ENCODE results near the gene LHX3. TPM values are rescaled to one million over a fixed set of nuclear protein-coding genes. Genes with fewer than 3 reads are reported as not detected.
A peak's percentile ranks its signal among the peaks of the same experiment; 100 is the strongest.

The LHX3 gene
- polyA plus RNA-seq, 4 donors: not detected

DNA sequence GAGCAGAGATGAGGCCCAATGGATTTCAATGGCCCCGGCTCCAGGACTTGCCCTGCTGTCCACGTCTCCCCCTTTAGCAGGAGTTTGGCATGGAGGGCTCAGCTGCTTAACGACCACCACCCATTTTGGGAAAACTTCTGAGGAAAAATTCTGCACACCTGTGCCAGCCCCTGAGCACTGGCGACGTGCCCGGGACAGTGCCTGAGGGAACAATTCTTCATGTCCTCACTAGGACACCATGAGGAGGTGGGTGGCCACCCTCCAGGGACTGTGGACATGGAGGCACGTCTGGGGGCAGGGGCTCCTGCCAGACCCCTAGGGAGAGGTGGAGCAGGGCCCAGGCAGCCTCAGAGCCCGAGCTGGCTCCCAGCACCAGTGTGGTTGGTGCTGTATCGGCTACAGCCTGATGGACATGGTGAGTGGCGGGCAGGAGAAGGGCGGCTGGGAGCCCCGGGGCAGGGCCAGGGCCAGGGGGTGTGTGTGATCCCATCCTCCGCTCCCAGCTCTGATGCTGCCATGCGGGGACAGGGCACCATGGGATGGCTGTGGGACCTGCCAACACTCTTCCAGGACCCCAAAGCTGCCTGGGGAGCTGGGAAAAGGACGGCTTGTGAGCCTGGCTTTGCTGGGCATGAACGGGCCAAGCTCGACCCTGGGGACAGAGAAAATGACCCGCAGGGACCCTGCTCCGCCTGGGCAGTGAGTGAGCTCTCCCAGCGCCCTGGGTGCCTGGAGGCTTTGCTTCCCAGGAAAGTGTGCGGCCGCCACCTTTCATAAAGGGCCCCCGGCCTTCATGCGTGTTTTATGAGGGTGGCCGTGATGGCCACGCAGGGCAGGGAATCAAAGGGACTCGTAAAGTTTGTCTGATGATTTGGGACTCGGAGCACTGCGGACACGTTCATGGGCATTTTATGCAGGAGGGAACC is 44.3 kb upstream of the LHX3 start:
- H3K9me3 ChIP-seq (ENCODE audit: control insufficient read depth in 2 of 2, insufficient read depth in 1 of 2, low read depth in 1 of 2, low read length in 1 of 2): peaks cover 0 to 3% of the 10 kb centered on the region in 2 donors
- WGBS, 3 donors: 61 to 80% (median 67%) methylated on average over 29 to 30 of the region's 30 CpGs
- no peak for FAIRE-seq
- H3K36me3 ChIP-seq (ENCODE audit: control insufficient read depth in 3 of 3, insufficient read depth in 2 of 3, low read depth in 1 of 3, low read length in 3 of 3): no peaks in the 10 kb centered on the region
- H3K4me1 ChIP-seq (ENCODE audit: control insufficient read depth in 3 of 3, insufficient read depth in 2 of 3, low read depth in 1 of 3, low read length in 2 of 3): peaks cover 3 to 12% (median 3%) of the 10 kb centered on the region in 3 donors
- peaks cover 0 to 41% (median 0%) of the 10 kb centered on the region in 3 donors for H3K27me3 ChIP-seq (ENCODE audit: control insufficient read depth in 3 of 3, insufficient read depth in 3 of 3, low read length in 3 of 3)
- H3K27ac ChIP-seq (ENCODE audit: low read depth in 1 of 3, low read length in 2 of 3): no peak overlapping the region
- no peak overlapping the region for H3K4me3 ChIP-seq (ENCODE audit: low read depth in 1 of 3, low read length in 3 of 3)
- no peak for DNase-seq

- 82 to 87% (median 82%) methylated on average over 24 of the region's 24 CpGs for WGBS, 3 donors
These were observed 43.2 kb upstream of the LHX3 start for GRCh38 chr9:136247947-136248637.

DNA sequence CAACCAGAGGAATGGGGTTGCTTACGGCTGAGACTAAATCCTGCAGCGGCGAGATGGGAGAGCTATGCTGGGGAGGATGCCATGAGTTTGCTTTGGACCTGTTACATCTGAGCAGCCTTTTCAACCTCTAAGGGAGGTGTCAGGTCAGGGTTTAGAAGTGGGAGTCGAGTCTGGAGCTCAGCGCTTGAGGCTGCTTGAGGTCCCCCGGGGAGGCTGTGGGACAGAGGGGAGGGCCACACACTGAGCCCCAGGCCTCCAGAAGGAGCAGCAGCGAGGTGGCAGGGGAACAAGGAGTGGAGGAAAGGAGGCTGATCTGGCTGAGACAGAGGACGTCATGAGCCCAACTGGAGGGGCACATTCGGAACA is 42.6 kb upstream of the LHX3 start:
- no peak for DNase-seq
- Histone ChIP-seq H3K4me1 (ENCODE audit: control insufficient read depth in 3 of 3, insufficient read depth in 2 of 3, low read depth in 1 of 3, low read length in 2 of 3) (peaks cover 3 to 16% (median 3%) of the 10 kb centered on the region in 3 donors), H3K36me3 (ENCODE audit: control insufficient read depth in 3 of 3, insufficient read depth in 2 of 3, low read depth in 1 of 3, low read length in 3 of 3) (peaks cover 0 to 5% (median 0%) of the 10 kb centered on the region in 3 donors), H3K27me3 (ENCODE audit: control insufficient read depth in 3 of 3, insufficient read depth in 3 of 3, low read length in 3 of 3) (peaks cover 0 to 41% (median 0%) of the 10 kb centered on the region in 3 donors), H3K4me3 (ENCODE audit: low read depth in 1 of 3, low read length in 3 of 3) (no peak overlapping the region), H3K27ac (ENCODE audit: low read depth in 1 of 3, low read length in 2 of 3) (no peak overlapping the region), H3K9me3 (ENCODE audit: control insufficient read depth in 2 of 2, insufficient read depth in 1 of 2, low read depth in 1 of 2, low read length in 1 of 2) (peaks cover 0 to 3% of the 10 kb centered on the region in 2 donors)
- FAIRE-seq: no peak
- 54 to 64% (median 56%) methylated on average over 9 of the region's 9 CpGs for WGBS, 3 donors

More at GRCh38 chr9:136247947-136248637, 43.2 kb upstream of the LHX3 start:
- FAIRE-seq (no peak), DNase-seq (no peak)
- Histone ChIP-seq H3K9me3 (ENCODE audit: control insufficient read depth in 2 of 2, insufficient read depth in 1 of 2, low read depth in 1 of 2, low read length in 1 of 2) (peaks cover 0 to 3% of the 10 kb centered on the region in 2 donors), H3K4me1 (ENCODE audit: control insufficient read depth in 3 of 3, insufficient read depth in 2 of 3, low read depth in 1 of 3, low read length in 2 of 3) (peaks cover 3 to 16% (median 3%) of the 10 kb centered on the region in 3 donors), H3K36me3 (ENCODE audit: control insufficient read depth in 3 of 3, insufficient read depth in 2 of 3, low read depth in 1 of 3, low read length in 3 of 3) (peaks cover 0 to 3% (median 0%) of the 10 kb centered on the region in 3 donors), H3K27me3 (ENCODE audit: control insufficient read depth in 3 of 3, insufficient read depth in 3 of 3, low read length in 3 of 3) (peaks cover 0 to 41% (median 0%) of the 10 kb centered on the region in 3 donors), H3K4me3 (ENCODE audit: low read depth in 1 of 3, low read length in 3 of 3) (no peak overlapping the region), H3K27ac (ENCODE audit: low read depth in 1 of 3, low read length in 2 of 3) (no peak overlapping the region)

GRCh38 chr9:136246849-136247550 is 42.1 kb upstream of the LHX3 start:
- peaks cover 3 to 16% (median 3%) of the 10 kb centered on the region in 3 donors for H3K4me1 ChIP-seq (ENCODE audit: control insufficient read depth in 3 of 3, insufficient read depth in 2 of 3, low read depth in 1 of 3, low read length in 2 of 3)
- DNase-seq (no peak), FAIRE-seq (no peak)
- H3K27ac ChIP-seq (ENCODE audit: low read depth in 1 of 3, low read length in 2 of 3): no peak overlapping the region
- H3K4me3 ChIP-seq (ENCODE audit: low read depth in 1 of 3, low read length in 3 of 3): no peak overlapping the region
- H3K36me3 ChIP-seq (ENCODE audit: control insufficient read depth in 3 of 3, insufficient read depth in 2 of 3, low read depth in 1 of 3, low read length in 3 of 3): peaks cover 0 to 8% (median 0%) of the 10 kb centered on the region in 3 donors
- H3K9me3 ChIP-seq (ENCODE audit: control insufficient read depth in 2 of 2, insufficient read depth in 1 of 2, low read depth in 1 of 2, low read length in 1 of 2): peaks cover 0 to 3% of the 10 kb centered on the region in 2 donors
- peaks cover 0 to 41% (median 0%) of the 10 kb centered on the region in 3 donors for H3K27me3 ChIP-seq (ENCODE audit: control insufficient read depth in 3 of 3, insufficient read depth in 3 of 3, low read length in 3 of 3)
- 77 to 83% (median 78%) methylated on average over 24 to 26 of the region's 26 CpGs for WGBS, 3 donors

DNA sequence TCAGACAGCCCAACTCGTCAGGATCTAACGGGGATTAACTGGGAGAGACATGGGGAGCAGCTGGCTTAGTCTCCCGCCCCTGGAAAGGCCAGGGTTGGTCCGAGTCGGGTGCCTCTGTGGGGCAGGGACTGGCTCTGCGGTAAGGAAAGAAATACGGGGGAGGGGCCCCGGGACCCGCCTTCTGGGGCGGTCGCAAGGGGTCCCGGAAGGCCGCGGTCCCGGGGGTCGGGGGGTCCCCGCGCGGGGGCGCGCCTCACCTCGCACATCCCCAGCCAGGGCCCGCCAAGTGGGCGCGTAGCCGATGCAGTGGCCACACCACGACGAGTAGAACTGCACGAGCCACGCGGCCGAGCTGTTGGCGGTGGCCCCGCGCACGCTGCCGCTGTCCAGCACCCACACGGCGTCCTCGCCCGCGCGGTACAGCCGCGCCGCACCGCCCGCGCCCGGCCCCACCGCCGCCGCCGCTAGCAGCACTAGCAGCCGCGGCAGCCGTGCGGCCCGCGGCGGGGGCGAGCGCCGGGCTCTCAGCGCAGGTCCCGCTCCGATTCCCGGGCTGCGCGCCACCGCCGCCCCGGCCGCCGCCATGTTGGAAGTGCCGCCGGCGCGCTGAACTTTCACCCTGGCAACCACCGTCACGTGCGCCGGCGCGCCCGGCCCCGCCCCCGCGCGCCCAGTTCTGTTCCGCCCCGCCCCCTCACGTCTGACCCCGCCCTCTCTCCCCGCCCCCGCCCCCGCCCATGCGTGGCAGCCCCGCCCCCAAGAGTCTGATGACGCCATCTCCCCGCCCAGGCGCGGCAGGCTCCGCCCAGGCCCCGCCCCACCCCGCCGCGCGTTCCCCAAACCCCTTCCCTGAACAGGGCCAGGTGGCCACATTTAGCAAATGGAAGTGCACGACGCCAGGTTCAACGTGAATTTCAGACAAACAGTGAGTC is 40.6 kb upstream of the LHX3 start, which contains the start of gene QSOX2:
QSOX2 (minus strand) TSS at position 594 of the 932 bp plus-strand sequence; CDS start at position 585, 9 bp downstream.
- H3K4me1 ChIP-seq (ENCODE audit: control insufficient read depth in 3 of 3, insufficient read depth in 2 of 3, low read depth in 1 of 3, low read length in 2 of 3): peaks cover 3 to 16% (median 3%) of the 10 kb centered on the region in 3 donors
- FAIRE-seq (no peak), DNase-seq (peak; percentile 68 to 89)
- no peak within 1 kb of the TSS for H3K27ac ChIP-seq (ENCODE audit: low read depth in 1 of 3, low read length in 2 of 3)
- H3K4me3 ChIP-seq (ENCODE audit: low read depth in 1 of 3, low read length in 3 of 3): peak within 1 kb of the TSS; percentile 57 to 90 (median 60)
- H3K27me3 ChIP-seq (ENCODE audit: control insufficient read depth in 3 of 3, insufficient read depth in 3 of 3, low read length in 3 of 3): peaks cover 0 to 36% (median 0%) of the 10 kb centered on the region in 3 donors
- peaks cover 0 to 21% (median 0%) of the 10 kb centered on the region in 3 donors for H3K36me3 ChIP-seq (ENCODE audit: control insufficient read depth in 3 of 3, insufficient read depth in 2 of 3, low read depth in 1 of 3, low read length in 3 of 3)
- peaks cover 0 to 3% of the 10 kb centered on the region in 2 donors for H3K9me3 ChIP-seq (ENCODE audit: control insufficient read depth in 2 of 2, insufficient read depth in 1 of 2, low read depth in 1 of 2, low read length in 1 of 2)
- WGBS, 3 donors: 1% methylated on average over 53 to 112 of the region's 112 CpGs

DNA sequence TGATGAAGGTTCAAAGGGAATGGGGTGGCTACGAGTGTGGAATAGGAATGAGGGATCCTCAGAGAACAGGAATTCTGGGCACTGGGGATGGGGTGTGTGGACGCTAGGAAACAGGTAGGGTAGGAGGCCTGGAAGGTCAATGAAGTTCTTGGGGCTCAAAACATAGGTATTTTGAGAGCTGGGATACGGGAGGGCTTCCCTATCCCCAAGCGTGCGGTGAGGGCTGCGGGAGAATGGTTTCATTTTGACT is 40.0 kb upstream of the LHX3 start:
- peaks cover 0 to 3% of the 10 kb centered on the region in 2 donors for H3K9me3 ChIP-seq (ENCODE audit: control insufficient read depth in 2 of 2, insufficient read depth in 1 of 2, low read depth in 1 of 2, low read length in 1 of 2)
- WGBS, 3 donors: 0 to 3% (median 1%) methylated on average over 6 of the region's 6 CpGs
- H3K27me3 ChIP-seq (ENCODE audit: control insufficient read depth in 3 of 3, insufficient read depth in 3 of 3, low read length in 3 of 3): peaks cover 0 to 30% (median 0%) of the 10 kb centered on the region in 3 donors
- H3K4me3 ChIP-seq (ENCODE audit: low read depth in 1 of 3, low read length in 3 of 3): peak overlapping the region; percentile 57 to 90 (median 60)
- H3K36me3 ChIP-seq (ENCODE audit: control insufficient read depth in 3 of 3, insufficient read depth in 2 of 3, low read depth in 1 of 3, low read length in 3 of 3): peaks cover 0 to 23% (median 0%) of the 10 kb centered on the region in 3 donors
- no peak for FAIRE-seq
- peaks cover 3 to 16% (median 3%) of the 10 kb centered on the region in 3 donors for H3K4me1 ChIP-seq (ENCODE audit: control insufficient read depth in 3 of 3, insufficient read depth in 2 of 3, low read depth in 1 of 3, low read length in 2 of 3)
- no peak overlapping the region for H3K27ac ChIP-seq (ENCODE audit: low read depth in 1 of 3, low read length in 2 of 3)
- DNase-seq: no peak

- H3K9me3 ChIP-seq (ENCODE audit: control insufficient read depth in 2 of 2, insufficient read depth in 1 of 2, low read depth in 1 of 2, low read length in 1 of 2): peaks cover 0 to 3% of the 10 kb centered on the region in 2 donors
- peaks cover 3 to 16% (median 3%) of the 10 kb centered on the region in 3 donors for H3K4me1 ChIP-seq (ENCODE audit: control insufficient read depth in 3 of 3, insufficient read depth in 2 of 3, low read depth in 1 of 3, low read length in 2 of 3)
- FAIRE-seq (no peak), DNase-seq (no peak)
- peaks cover 0 to 24% (median 0%) of the 10 kb centered on the region in 3 donors for H3K27me3 ChIP-seq (ENCODE audit: control insufficient read depth in 3 of 3, insufficient read depth in 3 of 3, low read length in 3 of 3)
- peak overlapping the region; percentile 57 to 90 (median 60) for H3K4me3 ChIP-seq (ENCODE audit: low read depth in 1 of 3, low read length in 3 of 3)
- peaks cover 0 to 23% (median 0%) of the 10 kb centered on the region in 3 donors for H3K36me3 ChIP-seq (ENCODE audit: control insufficient read depth in 3 of 3, insufficient read depth in 2 of 3, low read depth in 1 of 3, low read length in 3 of 3)
- WGBS, 3 donors: 36 to 48% (median 37%) methylated on average over 11 of the region's 11 CpGs
- H3K27ac ChIP-seq (ENCODE audit: low read depth in 1 of 3, low read length in 2 of 3): peak overlapping the region in 1 of 3 donors; percentile 32
These were observed 39.4 kb upstream of the LHX3 start for GRCh38 chr9:136244122-136244968.
